ENCODE measurements around the gene BCL2A1.
"Not testable (repeated sequence)": the region's sequence is repeated elsewhere in the genome, so short reads cannot be mapped to it uniquely, and the experiment has no call there.

Gene BCL2A1

GRCh38 chr15:79956354-79956939 lies 14.5 kb downstream of the BCL2A1 start:
- DNase-seq = no peak

GRCh38 chr15:79954661-79955060 lies 16.3 kb downstream of the BCL2A1 start:
- no peak for DNase-seq

GRCh38 chr15:79953951-79954444 lies 17.0 kb downstream of the BCL2A1 start:
- DNase-seq = no peak

- DNase-seq = no peak
These were observed 18.7 kb downstream of the BCL2A1 start for GRCh38 chr15:79952329-79952728.

GRCh38 chr15:79950247-79950646 lies 20.7 kb downstream of the BCL2A1 start:
- DNase-seq = no peak

GRCh38 chr15:79948761-79949160 lies 22.2 kb downstream of the BCL2A1 start:
- DNase-seq = no peak

- DNase-seq = no peak
These were observed 22.8 kb downstream of the BCL2A1 start for GRCh38 chr15:79948095-79948695.

- no peak for DNase-seq
These were observed 24.0 kb downstream of the BCL2A1 start for GRCh38 chr15:79947009-79947408.

GRCh38 chr15:79944622-79945021 lies 26.4 kb downstream of the BCL2A1 start:
- no peak for DNase-seq

GRCh38 chr15:79943820-79944219 lies 27.2 kb downstream of the BCL2A1 start:
- no peak for DNase-seq

- no peak for DNase-seq
These were observed 28.1 kb downstream of the BCL2A1 start for GRCh38 chr15:79942741-79943481.

- no peak for DNase-seq
These were observed 31.6 kb downstream of the BCL2A1 start for GRCh38 chr15:79939399-79939798.

- DNase-seq = no peak
These were observed 32.9 kb downstream of the BCL2A1 start for GRCh38 chr15:79938143-79938542.

- DNase-seq = not testable (repeated sequence)
These were observed 35.3 kb downstream of the BCL2A1 start for GRCh38 chr15:79935556-79936201.

- DNase-seq = no peak
These were observed 37.8 kb downstream of the BCL2A1 start for GRCh38 chr15:79933231-79933630.

GRCh38 chr15:79932447-79932846 lies 38.5 kb downstream of the BCL2A1 start:
- DNase-seq = no peak

GRCh38 chr15:79930516-79930915 lies 40.5 kb downstream of the BCL2A1 start:
- no peak for DNase-seq

- DNase-seq = no peak
These were observed 41.6 kb downstream of the BCL2A1 start for GRCh38 chr15:79929412-79929811.

GRCh38 chr15:79926116-79926515 lies 44.9 kb downstream of the BCL2A1 start:
- DNase-seq = not testable (repeated sequence)

GRCh38 chr15:79924379-79924778 lies 46.6 kb downstream of the BCL2A1 start:
- DNase-seq = no peak

- DNase-seq = peak; percentile 85
These were observed 47.4 kb downstream of the BCL2A1 start for GRCh38 chr15:79923515-79924169.

- peak; percentile 24 for DNase-seq
These were observed 47.9 kb downstream of the BCL2A1 start for GRCh38 chr15:79923079-79923514.

GRCh38 chr15:79922512-79923078 lies 48.4 kb downstream of the BCL2A1 start:
- DNase-seq = no peak

Data from NCI-H2029 (cell line).